H1 (cell line): ENCODE results near the gene ZNF419. TPM values are rescaled to one million over a fixed set of nuclear protein-coding genes. Genes with fewer than 3 reads are reported as not detected.
A peak's percentile ranks its signal among the peaks of the same experiment; 100 is the strongest.
"Not testable (repeated sequence)": the region's sequence is repeated elsewhere in the genome, so short reads cannot be mapped to it uniquely, and the experiment has no call there.

ENCODE experiments used
- CTCF ChIA-PET: fragments of 300-600 bp; sonication (Branson Sonifier 250); formaldehyde crosslinking; loops from one replicate; lab custom pipeline; 2021; ENCODE audit not compliant: partially characterized antibody; lab: Charles Lee
- POLR2A ChIA-PET: fragments of 300-600 bp; sonication (Branson Sonifier 250); formaldehyde crosslinking; loops from one replicate; lab custom pipeline; 2021; ENCODE audit warnings: inconsistent platforms; ENCODE audit not compliant: partially characterized antibody; lab: Charles Lee
- DNase-seq, 2 experiments: peaks; one replicate each; pipeline versions ENCODE4 v3.0.0 to v3.0.0-alpha.2; 2010 to 2022; ENCODE audit warnings: low spot score in 2 of 2, low read depth in 1 of 2, mixed read lengths in 1 of 2
- FAIRE-seq: peaks from 2 replicates; lab custom pipeline; 2011; peaks lifted over from hg19 to GRCh38; lab: Jason Lieb, UNC
- H2AFZ ChIP-seq: 2 replicates; pipeline ENCODE4 v1.8.1; 2012; ENCODE audit warnings: low read length, inconsistent platforms
- H2AK5ac ChIP-seq: 2 replicates; pipeline ENCODE4 v1.6.1; 2013; ENCODE audit warnings: low read depth, low read length
- H2BK120ac ChIP-seq: replicated peaks from 2 replicates; pipeline ENCODE3; 2013; ENCODE audit warnings: low read depth, low read length, inconsistent platforms
- H2BK12ac ChIP-seq: 2 replicates; pipeline ENCODE4 v1.6.1; 2013; ENCODE audit warnings: low read depth, low read length
- H2BK15ac ChIP-seq: 2 replicates; pipeline ENCODE4 v1.6.1; 2013; ENCODE audit warnings: low read length
- H2BK20ac ChIP-seq: 2 replicates; pipeline ENCODE4 v1.6.1; 2013; ENCODE audit warnings: low read length
- H2BK5ac ChIP-seq: 2 replicates; pipeline ENCODE4 v1.6.1; 2013; ENCODE audit warnings: low read depth, low read length
- H3K14ac ChIP-seq: 2 replicates; pipeline ENCODE4 v1.6.1; 2013; ENCODE audit warnings: inconsistent platforms; ENCODE audit not compliant: insufficient read length
- H3K18ac ChIP-seq: 2 replicates; pipeline ENCODE4 v1.6.1; 2013; ENCODE audit warnings: low read length; ENCODE audit errors: extremely low read depth
- H3K23ac ChIP-seq: 2 replicates; pipeline ENCODE4 v1.6.1; 2013; ENCODE audit warnings: inconsistent platforms; ENCODE audit not compliant: insufficient read length
- H3K23me2 ChIP-seq: 2 replicates; pipeline ENCODE4 v1.6.1; 2013; ENCODE audit warnings: low read depth, low read length
- H3K27ac ChIP-seq: 2 replicates; pipeline ENCODE4 v1.6.1; 2011; ENCODE audit warnings: low read depth, low read length, inconsistent platforms
- H3K27me3 ChIP-seq, 4 experiments: replicated peaks in 1 of 4; 1 replicate in 1 of 4; 2 replicates in 3 of 4; pipeline versions ENCODE4 v1.6.1 to v1.8.1; 2011 to 2013; ENCODE audit warnings: low read length in 3 of 4, mild to moderate bottlenecking in 3 of 4, inconsistent platforms in 2 of 4, mixed read lengths in 2 of 4, moderate library complexity in 1 of 4; ENCODE audit not compliant: control insufficient read depth in 3 of 4, insufficient read depth in 3 of 4; ENCODE audit errors: extremely low read depth in 1 of 4
- H3K36me3 ChIP-seq, 4 experiments: 2 replicates each; pipeline versions ENCODE4 v1.6.1 to v1.8.1; 2011 to 2013; ENCODE audit warnings: mild to moderate bottlenecking in 4 of 4, low read length in 3 of 4, moderate library complexity in 2 of 4, control low read depth in 1 of 4, inconsistent platforms in 1 of 4; ENCODE audit not compliant: insufficient read depth in 4 of 4, control insufficient read depth in 2 of 4
- H3K4ac ChIP-seq: replicated peaks from 2 replicates; pipeline ENCODE3; 2013; ENCODE audit warnings: low read length, low read depth, mixed read lengths, inconsistent platforms; ENCODE audit not compliant: insufficient read length
- H3K4me1 ChIP-seq, 4 experiments: replicated peaks in 1 of 4; 1 replicate in 1 of 4; 2 replicates in 3 of 4; pipeline versions ENCODE4 v1.6.1 to v1.8.1; 2011 to 2013; ENCODE audit warnings: low read length in 3 of 4, inconsistent platforms in 2 of 4, mixed read lengths in 1 of 4; ENCODE audit not compliant: insufficient read depth in 4 of 4, control insufficient read depth in 3 of 4
- H3K4me2 ChIP-seq, 2 experiments: 2 replicates each; pipeline versions ENCODE4 v1.6.1 to v1.8.1; 2011 to 2013; ENCODE audit warnings: low read depth in 2 of 2, low read length in 2 of 2, control low read depth in 1 of 2, inconsistent platforms in 1 of 2, mild to moderate bottlenecking in 1 of 2; ENCODE audit not compliant: insufficient read depth in 1 of 2
- H3K4me3 ChIP-seq, 4 experiments: fragments of 200-600, 300-600 bp in 1 of 4; sonication (generic), shearing (Covaris generic), sonication (Bioruptor Twin) in 1 of 4; 2 replicates each; pipeline versions ENCODE4 v1.5.1 to v1.8.1; 2011 to 2016; ENCODE audit warnings: low read length in 4 of 4, low read depth in 3 of 4, control low read depth in 2 of 4, inconsistent platforms in 2 of 4, mild to moderate bottlenecking in 2 of 4, mixed read lengths in 1 of 4, moderate library complexity in 1 of 4; ENCODE audit not compliant: insufficient read depth in 2 of 4; ENCODE audit errors: extremely low read depth in 1 of 4
- H3K56ac ChIP-seq: replicated peaks from 2 replicates; pipeline ENCODE3; 2013; ENCODE audit warnings: low read depth, mild to moderate bottlenecking, mixed read lengths, low read length, inconsistent platforms; ENCODE audit not compliant: insufficient read length
- H3K79me1 ChIP-seq: 2 replicates; pipeline ENCODE4 v1.6.1; 2013; ENCODE audit warnings: low read depth, low read length, control low read depth
- H3K79me2 ChIP-seq, 2 experiments: 2 replicates each; pipeline versions ENCODE4 v1.6.1 to v1.8.1; 2012 to 2013; ENCODE audit warnings: low read length in 2 of 2, mild to moderate bottlenecking in 2 of 2, inconsistent platforms in 1 of 2; ENCODE audit not compliant: insufficient read depth in 2 of 2, control insufficient read depth in 1 of 2
- H3K9ac ChIP-seq, 4 experiments: replicated peaks in 1 of 4; 1 replicate in 1 of 4; 2 replicates in 3 of 4; pipeline versions ENCODE4 v1.6.1 to v1.8.1; 2011 to 2013; ENCODE audit warnings: low read depth in 3 of 4, low read length in 3 of 4, control low read depth in 2 of 4, mild to moderate bottlenecking in 2 of 4, moderate library complexity in 2 of 4, inconsistent platforms in 1 of 4; ENCODE audit errors: extremely low read depth in 1 of 4
- H3K9me3 ChIP-seq, 2 experiments: 2 replicates each; pipeline versions ENCODE4 v1.6.1 to v1.8.1; 2012 to 2013; ENCODE audit warnings: mild to moderate bottlenecking in 2 of 2, moderate library complexity in 2 of 2, control low read depth in 1 of 2, inconsistent platforms in 1 of 2, low read depth in 1 of 2, low read length in 1 of 2, mixed read lengths in 1 of 2; ENCODE audit not compliant: insufficient read depth in 2 of 2
- H4K20me1 ChIP-seq, 2 experiments: replicated peaks in 1 of 2; 2 replicates each; pipeline versions ENCODE3 to v1.8.1; 2011 to 2013; ENCODE audit warnings: inconsistent platforms in 2 of 2, low read length in 2 of 2, mild to moderate bottlenecking in 1 of 2; ENCODE audit not compliant: insufficient read depth in 2 of 2, control insufficient read depth in 1 of 2
- H4K5ac ChIP-seq: 2 replicates; pipeline ENCODE4 v1.6.1; 2013; ENCODE audit warnings: low read length, low read depth, mixed read lengths, inconsistent platforms; ENCODE audit not compliant: insufficient read length
- H4K8ac ChIP-seq: 2 replicates; pipeline ENCODE4 v1.8.0; 2013; ENCODE audit warnings: mild to moderate bottlenecking, moderate library complexity, low read length, inconsistent platforms; ENCODE audit not compliant: insufficient read depth; ENCODE audit errors: extremely low read depth
- H4K91ac ChIP-seq: replicated peaks from 2 replicates; pipeline ENCODE3; 2013; ENCODE audit warnings: low read length, mixed read lengths, inconsistent platforms; ENCODE audit not compliant: insufficient read length
- CHD2 ChIP-seq: IDR thresholded peaks from 2 replicates; pipeline ENCODE4 v1.6.1; 2012; ENCODE audit warnings: low read length, improper control_type of control experiment
- CREB1 ChIP-seq: IDR thresholded peaks from 2 replicates; pipeline ENCODE4 v1.6.1; 2012; ENCODE audit warnings: inconsistent platforms
- GABPA ChIP-seq: IDR thresholded peaks from 2 replicates; pipeline ENCODE4 v1.6.1; 2011; ENCODE audit warnings: mild to moderate bottlenecking, low read length, moderate library complexity, borderline replicate concordance; ENCODE audit not compliant: insufficient read depth
- KDM4A ChIP-seq: IDR thresholded peaks from one replicate; pipeline ENCODE4 v1.7.1; 2012; ENCODE audit warnings: low read depth, mild to moderate bottlenecking, moderate library complexity, low read length, inconsistent platforms; ENCODE audit not compliant: severe bottlenecking
- PHF8 ChIP-seq: fragments of 200-600 bp; sonication (generic); conservative IDR thresholded peaks from 2 replicates; pipeline ENCODE4 v1.7.1; 2012; ENCODE audit warnings: low read depth, mild to moderate bottlenecking, inconsistent platforms, low read length, moderate library complexity
- POLR2A ChIP-seq, 2 experiments: IDR thresholded peaks; 1 replicate in 1 of 2; 2 replicates in 1 of 2; pipeline ENCODE4 v1.6.1; 2011; ENCODE audit warnings: low read depth in 2 of 2, low read length in 2 of 2, mild to moderate bottlenecking in 2 of 2; ENCODE audit errors: control extremely low read depth in 1 of 2
- POLR2AphosphoS5 ChIP-seq: IDR thresholded peaks from 2 replicates; pipeline ENCODE4 v1.6.1; 2011; ENCODE audit warnings: low read depth, low read length
- SIX5 ChIP-seq: IDR thresholded peaks from 2 replicates; pipeline ENCODE4 v1.6.1; 2011; ENCODE audit warnings: mild to moderate bottlenecking, low read depth, low read length
- SP1 ChIP-seq: IDR thresholded peaks from 2 replicates; pipeline ENCODE4 v1.6.1; 2011; ENCODE audit warnings: low read depth, low read length
- SP2 ChIP-seq: IDR thresholded peaks from 2 replicates; pipeline ENCODE4 v1.6.1; 2012; ENCODE audit warnings: mild to moderate bottlenecking, low read length, inconsistent platforms
- TAF1 ChIP-seq: IDR thresholded peaks from 2 replicates; pipeline ENCODE4 v1.6.1; 2011; ENCODE audit warnings: mild to moderate bottlenecking, low read depth, low read length
- TBP ChIP-seq: IDR thresholded peaks from 2 replicates; pipeline ENCODE4 v1.6.1; 2011; ENCODE audit warnings: low read depth, low read length, improper control_type of control experiment
- WGBS, 2 experiments: shearing (Covaris generic) in 1 of 2; methylation state at CpG; one replicate each; pipeline versions ENCODE4 v1.1.6 to v1.1.7; 2013 to 2015; ENCODE audit warnings: low lambda C conversion rate in 2 of 2, mixed read lengths in 2 of 2, inconsistent platforms in 1 of 2, low coverage in 1 of 2, missing lambda C conversion rate in 1 of 2; ENCODE audit not compliant: insufficient replicate concordance in 2 of 2, insufficient coverage in 1 of 2, insufficient read length in 1 of 2; ENCODE audit errors: extremely low coverage in 1 of 2, missing lambda C conversion rate in 1 of 2; 5-methylcytosine and 5-hydroxymethylcytosine counted together
- polyA plus RNA-seq, 7 experiments: library from polyadenylated mRNA; depleted of rRNA in 3 of 7; stranded (reverse) in 5 of 7; unstranded in 2 of 7; fragments of >200 nt in 5 of 7; fragments of 200-250 nt in 2 of 7; gene quantifications; 1 replicate in 5 of 7; 2 replicates in 1 of 7; 4 replicates in 1 of 7; pipeline versions ENCODE4 v1.2.1 to v1.2.3, GENCODE V29; 2011 to 2013; ENCODE audit warnings: missing spikeins in 2 of 7, mixed read lengths in 2 of 7
- total RNA-seq: library from RNA; stranded (reverse); fragmentation: NEBNext Ultra II Directional; extraction: Animal tissue kit (Norgen Biotek cat#: 25700); gene quantifications from 2 replicates; pipeline ENCODE4 v1.2.1, GENCODE V29; 2021
- TF ChIP-seq, protein P1 (sequence below): IDR thresholded peaks from 2 replicates; pipeline ENCODE4 v1.6.1; 2011; ENCODE audit warnings: low read depth, mild to moderate bottlenecking, low read length; ENCODE audit not compliant: insufficient read depth

The ZNF419 gene
- total and polyA plus RNA-seq, 2 of the 8 experiments (the other 6 are each of a cell fraction or from before 2014, with no cell fraction given): 5.8 to 11.9 TPM

DNA sequence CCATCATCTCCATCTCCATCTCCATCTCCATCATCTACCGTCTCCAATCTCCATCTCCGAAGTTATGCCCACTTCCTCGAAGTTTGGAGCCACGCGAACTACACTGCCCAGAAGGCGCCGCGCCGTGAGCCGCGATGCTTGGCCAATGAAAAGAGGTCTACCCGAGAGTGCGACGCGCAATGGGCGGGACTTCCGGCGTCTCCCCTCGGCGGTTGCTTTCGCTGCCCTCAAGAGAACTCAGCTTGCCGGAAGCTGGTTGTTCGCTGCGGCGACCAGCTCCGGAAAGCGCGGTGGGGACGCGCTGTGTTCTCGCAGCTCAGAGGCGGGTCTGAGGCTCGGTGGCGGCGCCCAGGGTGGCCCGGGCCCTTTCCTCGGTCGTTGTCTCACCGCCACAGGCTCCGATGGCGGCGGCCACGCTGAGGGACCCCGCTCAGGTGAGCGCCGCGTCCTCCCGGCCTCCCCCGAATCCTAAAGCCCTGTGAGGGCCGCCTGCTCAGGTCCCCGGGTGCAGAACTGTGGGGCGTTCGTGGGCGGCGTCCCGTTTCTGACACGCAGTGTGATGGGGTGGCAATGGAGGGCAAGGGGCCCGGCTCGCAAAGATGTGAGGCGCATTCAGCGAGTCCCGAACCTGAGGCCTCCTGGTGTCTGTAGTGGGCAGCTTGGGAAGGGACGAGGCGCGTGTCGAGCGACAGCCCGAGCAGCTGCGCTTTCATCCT is 12.3 kb downstream of the ZNF419 start, which contains the start of gene ZNF773:
Gene ZNF773 (plus strand): TSS at position 259 of the 716 bp plus-strand sequence. CDS start 143 bp downstream, at position 402.
- WGBS, 2 experiments: 4 to 100% methylated on average over 2 to 41 of the region's 69 CpGs
- H2BK120ac ChIP-seq, H2BK12ac ChIP-seq, H3K9me3 ChIP-seq, H3K4me1 ChIP-seq, H3K36me3 ChIP-seq, H3K4ac ChIP-seq, H3K27me3 ChIP-seq, H4K91ac ChIP-seq, CTCF ChIA-PET, H3K79me1 ChIP-seq, H3K14ac ChIP-seq, H4K20me1 ChIP-seq, H3K56ac ChIP-seq, H3K23ac ChIP-seq, H3K27ac ChIP-seq, H2BK5ac ChIP-seq, H4K5ac ChIP-seq, H3K23me2 ChIP-seq, H2AK5ac ChIP-seq, H3K18ac ChIP-seq, H2BK20ac ChIP-seq, H2BK15ac ChIP-seq: not testable (repeated sequence)
- peak within 1 kb of the TSS; percentile 55 to 85 (median 69) for H3K4me3 ChIP-seq
- peak; percentile 62 for FAIRE-seq
- 0 out of 2 replicates have a peak within 1 kb of the TSS, but pooled peaks have one; percentile 77 for H2AFZ ChIP-seq
- peak within 1 kb of the TSS; percentile 60 to 74 (median 66); a peak in 6 of 7 replicates for H3K9ac ChIP-seq
- DNase-seq: peak; percentile 79 to 95
- TF ChIP-seq CREB1 (peak; percentile 90), POLR2AphosphoS5 (peak; percentile 82), PHF8 (peak; percentile 83), SP1 (peak; percentile 86), SIX5 (peak; percentile 84), TAF1 (peak; percentile 84), POLR2A (IDR thresholded peaks at IDR 0.05; ENCODE audit: control extremely low read depth in 1 of 2, low read depth in 2 of 2, low read length in 2 of 2) (peak; percentile 73 to 84), KDM4A (peak; percentile 48), TBP (peak; percentile 87), CHD2 (peak; percentile 76), SP2 (peak; percentile 44; the same call in 1 of the 2 replicates), GABPA (peak; percentile 97)
- TF ChIP-seq, protein P1, sequence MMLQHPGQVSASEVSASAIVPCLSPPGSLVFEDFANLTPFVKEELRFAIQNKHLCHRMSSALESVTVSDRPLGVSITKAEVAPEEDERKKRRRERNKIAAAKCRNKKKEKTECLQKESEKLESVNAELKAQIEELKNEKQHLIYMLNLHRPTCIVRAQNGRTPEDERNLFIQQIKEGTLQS: 0 out of 2 replicates have a peak, but pooled peaks have one; percentile 2
- peaks cover 3 to 23% of the 10 kb centered on the region in 2 experiments; a peak in 3 of 4 replicates for H3K79me2 ChIP-seq
- H4K8ac ChIP-seq: peak within 1 kb of the TSS; percentile 75; the same call in 1 of the 2 replicates
- POLR2A ChIA-PET: interaction anchor here (0.8 to 1.0 kb wide), 2 partner anchors 12 to 59 kb away, joined by 3 read pairs; partner anchors contain the start of gene ZNF419
- H3K4me2 ChIP-seq: peak within 1 kb of the TSS; percentile 60 to 70
